Measurements from ENCODE around the gene CNOT3.

- TF ChIP-seq POLR2AphosphoS5 (IDR thresholded peaks at IDR 0.05; ENCODE audit: borderline replicate concordance, low read depth, low read length) (no peak), EZH2 (IDR thresholded peaks at IDR 0.05) (no peak)
These were observed 42.3 kb upstream of the CNOT3 start for GRCh38 chr19:54095136-54095858.

Data from SK-N-MC (cell line).